CD14-positive monocyte (primary cell): ENCODE results near the gene FADS2. TPM values are rescaled to one million over a fixed set of nuclear protein-coding genes. Genes with fewer than 3 reads are reported as not detected.

ENCODE experiments used
- DNase-seq, 3 donors: peaks; one replicate each; pipeline ENCODE4 v3.0.0-alpha.2; 2011 to 2022
- H2AFZ ChIP-seq: 2 replicates; pipeline ENCODE4 v1.6.0; 2012; ENCODE audit warnings: mild to moderate bottlenecking, low read depth, low read length, inconsistent platforms; ENCODE audit not compliant: insufficient read depth, poor library complexity, severe bottlenecking
- H3K27ac ChIP-seq, 2 donors: 1 replicate in 1 of 2; 2 replicates in 1 of 2; pipeline ENCODE4 v1.5.1; 2012 to 2013; ENCODE audit warnings: low read length in 2 of 2, control low read depth in 1 of 2, inconsistent platforms in 1 of 2, low read depth in 1 of 2, mild to moderate bottlenecking in 1 of 2
- H3K27me3 ChIP-seq, 2 donors: one replicate each; pipeline versions ENCODE4 v1.6.0 to v1.6.1; 2011 to 2013; ENCODE audit warnings: low read length in 2 of 2; ENCODE audit not compliant: control insufficient read depth in 2 of 2, insufficient read depth in 2 of 2
- H3K36me3 ChIP-seq, 2 donors: replicated peaks in 1 of 2; 1 replicate in 1 of 2; 2 replicates in 1 of 2; pipeline versions ENCODE4 v1.5.1 to v1.6.1; 2012 to 2013; ENCODE audit warnings: low read length in 2 of 2, control low read depth in 1 of 2, inconsistent platforms in 1 of 2, mild to moderate bottlenecking in 1 of 2; ENCODE audit not compliant: insufficient read depth in 2 of 2, control insufficient read depth in 1 of 2
- H3K4me1 ChIP-seq, 2 donors: 1 replicate in 1 of 2; 2 replicates in 1 of 2; pipeline versions ENCODE4 v1.5.1 to v1.6.1; 2012 to 2013; ENCODE audit warnings: low read length in 2 of 2, control low read depth in 1 of 2, inconsistent platforms in 1 of 2, mild to moderate bottlenecking in 1 of 2, moderate library complexity in 1 of 2; ENCODE audit not compliant: insufficient read depth in 2 of 2, control insufficient read depth in 1 of 2
- H3K4me2 ChIP-seq: replicated peaks from 2 replicates; pipeline ENCODE3; 2012; ENCODE audit warnings: low read length, moderate library complexity, mild to moderate bottlenecking; ENCODE audit not compliant: poor library complexity, severe bottlenecking; ENCODE audit errors: extremely low read depth
- H3K4me3 ChIP-seq, 3 experiments: fragments of 200-600 bp in 1 of 3; sonication (generic) in 1 of 3; replicated peaks in 1 of 3; 1 replicate in 2 of 3; 2 replicates in 1 of 3; pipeline ENCODE4 v1.5.1; 2011 to 2013; ENCODE audit warnings: low read length in 3 of 3, mild to moderate bottlenecking in 3 of 3, control low read depth in 2 of 3, low read depth in 2 of 3, inconsistent platforms in 1 of 3, moderate library complexity in 1 of 3
- H3K79me2 ChIP-seq: 2 replicates; pipeline ENCODE4 v1.6.0; 2012; ENCODE audit warnings: mild to moderate bottlenecking, control low read depth, inconsistent platforms, low read length, moderate library complexity; ENCODE audit not compliant: insufficient read depth
- H3K9ac ChIP-seq: 2 replicates; pipeline ENCODE4 v1.6.0; 2017; ENCODE audit warnings: low read length, mild to moderate bottlenecking; ENCODE audit not compliant: insufficient read depth, poor library complexity, severe bottlenecking
- H3K9me3 ChIP-seq, 2 donors: replicated peaks in 1 of 2; 1 replicate in 1 of 2; 2 replicates in 1 of 2; pipeline versions ENCODE4 v1.5.1 to v1.6.1; 2012 to 2013; ENCODE audit warnings: low read length in 2 of 2, control low read depth in 1 of 2; ENCODE audit not compliant: control insufficient read depth in 1 of 2, insufficient read depth in 1 of 2
- H4K20me1 ChIP-seq: 2 replicates; pipeline ENCODE4 v1.6.0; 2012; ENCODE audit warnings: mild to moderate bottlenecking, low read length, control low read depth, moderate library complexity; ENCODE audit not compliant: insufficient read depth
- H3K27ac Mint-ChIP-seq, 7 donors: one replicate each; pipeline ENCODE4 v1.8.0; 2020; ENCODE audit warnings: mild to moderate bottlenecking in 7 of 7, mixed read lengths in 7 of 7, moderate library complexity in 6 of 7, inconsistent platforms in 2 of 7
- H3K27me3 Mint-ChIP-seq, 3 donors: one replicate each; pipeline ENCODE4 v1.8.0; 2021 to 2022; ENCODE audit warnings: low read depth in 3 of 3, mild to moderate bottlenecking in 3 of 3, mixed read lengths in 3 of 3, moderate library complexity in 3 of 3, inconsistent platforms in 1 of 3
- H3K36me3 Mint-ChIP-seq, 2 donors: one replicate each; pipeline ENCODE4 v1.8.0; 2020; ENCODE audit warnings: mixed read lengths in 2 of 2, inconsistent platforms in 1 of 2, mild to moderate bottlenecking in 1 of 2
- H3K4me1 Mint-ChIP-seq: one replicate; pipeline ENCODE4 v1.8.0; 2020; ENCODE audit warnings: mild to moderate bottlenecking, mixed read lengths
- H3K4me3 Mint-ChIP-seq, 2 donors: one replicate each; pipeline ENCODE4 v1.8.0; 2020; ENCODE audit warnings: mild to moderate bottlenecking in 2 of 2, mixed read lengths in 2 of 2, moderate library complexity in 1 of 2
- H3K9me3 Mint-ChIP-seq, 7 donors: one replicate each; pipeline ENCODE4 v1.8.0; 2020 to 2022; ENCODE audit warnings: mixed read lengths in 7 of 7, mild to moderate bottlenecking in 6 of 7, moderate library complexity in 6 of 7, inconsistent platforms in 2 of 7
- WGBS: methylation state at CpG from one replicate; pipeline ENCODE4 v1.1.5; 2013; ENCODE audit warnings: missing lambda C conversion rate; ENCODE audit not compliant: insufficient coverage; 5-methylcytosine and 5-hydroxymethylcytosine counted together
- intact Hi-C, 2 donors: fragments of 100-400 bp; cut with micrococcal nuclease; formaldehyde crosslinking; loops; one replicate each; pipeline versions ENCODE4 v1.15.0 to v1.15.1; 2023
- polyA plus RNA-seq, 3 donors: library from polyadenylated mRNA; depleted of rRNA in 1 of 3; unstranded in 2 of 3; stranded (reverse) in 1 of 3; fragments of 300-500 nt in 2 of 3; fragments of >200 nt in 1 of 3; fragmentation: Illumina TruSeq in 2 of 3; gene quantifications; 1 replicate in 2 of 3; 2 replicates in 1 of 3; pipeline ENCODE4 v1.2.3, GENCODE V29; 2012 to 2021
- TF ChIP-seq, protein P1 (sequence below): fragments of 200-600 bp; IDR thresholded peaks from one replicate; pipeline ENCODE4 v1.8.0; 2022; ENCODE audit warnings: antibody characterized with exemption, mild to moderate bottlenecking

Gene FADS2
- polyA plus RNA-seq, 3 donors = 5.1 to 19.9 (median 6.4) TPM

DNA sequence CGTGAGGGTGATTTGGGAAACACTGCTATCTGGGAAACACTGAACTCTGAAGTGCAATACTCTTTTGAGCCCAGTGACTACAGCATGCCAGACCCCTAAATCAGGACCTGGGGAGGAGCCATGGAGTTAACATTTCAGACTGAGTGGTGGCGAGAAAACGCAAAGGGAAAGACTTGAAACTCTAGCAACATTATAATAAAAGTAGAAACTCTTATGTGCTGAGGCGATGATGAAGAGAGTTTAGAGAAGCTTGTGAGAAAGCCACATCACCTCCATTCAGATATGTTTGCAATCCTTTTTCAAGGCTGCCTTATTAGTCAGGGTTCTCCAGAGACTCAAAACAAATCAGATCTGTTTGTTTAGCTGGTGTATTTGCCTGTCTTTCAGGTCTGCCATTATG, 33.5 kb upstream of the FADS2 start:
- no peak overlapping the region for H3K4me2 ChIP-seq

DNA sequence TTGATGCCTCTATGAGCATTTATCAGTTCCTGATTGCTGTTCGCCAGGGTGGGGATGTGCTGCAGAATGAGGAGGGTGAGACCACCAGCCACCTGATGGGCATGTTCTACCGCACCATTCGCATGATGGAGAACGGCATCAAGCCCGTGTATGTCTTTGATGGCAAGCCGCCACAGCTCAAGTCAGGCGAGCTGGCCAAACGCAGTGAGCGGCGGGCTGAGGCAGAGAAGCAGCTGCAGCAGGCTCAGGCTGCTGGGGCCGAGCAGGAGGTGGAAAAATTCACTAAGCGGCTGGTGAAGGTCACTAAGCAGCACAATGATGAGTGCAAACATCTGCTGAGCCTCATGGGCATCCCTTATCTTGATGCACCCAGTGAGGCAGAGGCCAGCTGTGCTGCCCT, 32.6 kb upstream of the FADS2 start:
- H3K9ac ChIP-seq = no peak overlapping the region
- intact Hi-C loops = loop anchor here (5.0 kb wide), 4 partner anchors 37 to 312 kb away; partner anchors contain the start of gene FADS3 (in 1 of the 2)
- H3K79me2 ChIP-seq = peaks cover 87% of the 10 kb centered on the region
- Mint-ChIP-seq H3K4me1 (peaks cover 28% of the 10 kb centered on the region), H3K36me3 (peaks cover 8 to 20% of the 10 kb centered on the region in 2 donors), H3K27me3 (no peaks in the 10 kb centered on the region), H3K4me3 (no peak overlapping the region), H3K9me3 (no peaks in the 10 kb centered on the region), H3K27ac (no peak overlapping the region)
- WGBS = 95% methylated on average over 11 of the region's 12 CpGs
- H3K9me3 ChIP-seq = no peaks in the 10 kb centered on the region
- H3K4me1 ChIP-seq = peaks cover 21 to 33% of the 10 kb centered on the region in 2 donors
- no peak overlapping the region for H2AFZ ChIP-seq
- H4K20me1 ChIP-seq = no peaks in the 10 kb centered on the region
- peaks cover 6 to 26% of the 10 kb centered on the region in 2 donors for H3K36me3 ChIP-seq
- no peak overlapping the region for H3K4me3 ChIP-seq
- TF ChIP-seq, protein P1, sequence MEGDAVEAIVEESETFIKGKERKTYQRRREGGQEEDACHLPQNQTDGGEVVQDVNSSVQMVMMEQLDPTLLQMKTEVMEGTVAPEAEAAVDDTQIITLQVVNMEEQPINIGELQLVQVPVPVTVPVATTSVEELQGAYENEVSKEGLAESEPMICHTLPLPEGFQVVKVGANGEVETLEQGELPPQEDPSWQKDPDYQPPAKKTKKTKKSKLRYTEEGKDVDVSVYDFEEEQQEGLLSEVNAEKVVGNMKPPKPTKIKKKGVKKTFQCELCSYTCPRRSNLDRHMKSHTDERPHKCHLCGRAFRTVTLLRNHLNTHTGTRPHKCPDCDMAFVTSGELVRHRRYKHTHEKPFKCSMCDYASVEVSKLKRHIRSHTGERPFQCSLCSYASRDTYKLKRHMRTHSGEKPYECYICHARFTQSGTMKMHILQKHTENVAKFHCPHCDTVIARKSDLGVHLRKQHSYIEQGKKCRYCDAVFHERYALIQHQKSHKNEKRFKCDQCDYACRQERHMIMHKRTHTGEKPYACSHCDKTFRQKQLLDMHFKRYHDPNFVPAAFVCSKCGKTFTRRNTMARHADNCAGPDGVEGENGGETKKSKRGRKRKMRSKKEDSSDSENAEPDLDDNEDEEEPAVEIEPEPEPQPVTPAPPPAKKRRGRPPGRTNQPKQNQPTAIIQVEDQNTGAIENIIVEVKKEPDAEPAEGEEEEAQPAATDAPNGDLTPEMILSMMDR = no peak
- no peak overlapping the region for H3K4me2 ChIP-seq
- DNase-seq = no peak
- H3K27me3 ChIP-seq = no peaks in the 10 kb centered on the region
- H3K27ac ChIP-seq = peak overlapping the region in 1 of 2 donors; percentile 16

More for the DNA sequence above, 33.5 kb upstream of the FADS2 start:
- H3K4me1 ChIP-seq = peaks cover 21 to 33% of the 10 kb centered on the region in 2 donors
- intact Hi-C loops = loop anchor here in 1 of 2 donors (5.0 kb wide), 1 partner anchor 328 kb away; the partner anchor contains the start of gene INCENP
- no peaks in the 10 kb centered on the region for H3K9me3 Mint-ChIP-seq
- H3K79me2 ChIP-seq = peaks cover 89% of the 10 kb centered on the region
- peaks cover 26% of the 10 kb centered on the region for H3K4me1 Mint-ChIP-seq
- H3K27me3 ChIP-seq = no peaks in the 10 kb centered on the region
- H3K9ac ChIP-seq = no peak overlapping the region
- TF ChIP-seq, protein P1 = no peak
- H2AFZ ChIP-seq = no peak overlapping the region
- peak overlapping the region in 1 of 7 donors; percentile 36 for H3K27ac Mint-ChIP-seq
- H3K36me3 ChIP-seq = peaks cover 13 to 27% of the 10 kb centered on the region in 2 donors
- WGBS = 86% methylated on average over 1 of the region's 4 CpGs
- H3K4me3 ChIP-seq = no peak overlapping the region
- no peaks in the 10 kb centered on the region for H3K27me3 Mint-ChIP-seq
- H3K36me3 Mint-ChIP-seq = peaks cover 13 to 20% of the 10 kb centered on the region in 2 donors
- DNase-seq = no peak
- H3K4me3 Mint-ChIP-seq = no peak overlapping the region
- no peak overlapping the region for H3K27ac ChIP-seq
- H4K20me1 ChIP-seq = no peaks in the 10 kb centered on the region
- H3K9me3 ChIP-seq = no peaks in the 10 kb centered on the region
